Panc1 (cell line): ENCODE data around the gene ADORA1. TPM values are rescaled to one million over a fixed set of nuclear protein-coding genes. Genes with fewer than 3 reads are reported as not detected.

ENCODE experiments used
- ATAC-seq: fragments of 200-7000 bp; cut with Tn5 transposase; 2 replicates; pipeline ENCODE4 v1.9.1; 2020; ENCODE audit warnings: mild to moderate bottlenecking, moderate library complexity
- BruUV-seq: library from RNA; stranded (reverse); fragments of 400-500 nt; replicated peaks from 2 replicates; lab custom pipeline; 2021; lab: Mats Ljungman, UMichigan
- CTCF ChIA-PET: fragments of 300-600 bp; sonication (Branson Sonifier 250); formaldehyde crosslinking; loops from one replicate; lab custom pipeline; 2022; ENCODE audit warnings: antibody characterized with exemption; lab: Charles Lee
- POLR2A ChIA-PET: fragments of 300-600 bp; sonication (Branson Sonifier 250); formaldehyde crosslinking; loops from one replicate; lab custom pipeline; 2022; ENCODE audit warnings: antibody characterized with exemption; lab: Charles Lee
- DNase-seq: peaks from one replicate; pipeline ENCODE4 v3.0.0-alpha.2; 2010; ENCODE audit warnings: low read depth, low spot score
- H3K27ac ChIP-seq: 2 replicates; pipeline ENCODE4 v1.5.1; 2011; ENCODE audit warnings: mild to moderate bottlenecking, low read length, inconsistent platforms
- H3K27me3 ChIP-seq: fragments of 200-500 bp; sonication (Bioruptor generic); 2 replicates; pipeline ENCODE4 v1.6.0; 2014; ENCODE audit warnings: low read length, inconsistent platforms; ENCODE audit not compliant: control insufficient read depth, insufficient read depth
- H3K36me3 ChIP-seq: fragments of 200-500 bp; sonication (Bioruptor generic); 2 replicates; pipeline ENCODE4 v1.5.1; 2014; ENCODE audit warnings: inconsistent platforms, mild to moderate bottlenecking, low read length, moderate library complexity; ENCODE audit not compliant: control insufficient read depth, insufficient read depth
- H3K4me1 ChIP-seq: 2 replicates; pipeline ENCODE4 v1.5.1; 2011; ENCODE audit warnings: inconsistent platforms, mild to moderate bottlenecking, low read length, moderate library complexity; ENCODE audit not compliant: control insufficient read depth, insufficient read depth
- H3K4me3 ChIP-seq, 2 experiments: 2 replicates each; pipeline ENCODE4 v1.5.1; 2011 to 2012; ENCODE audit warnings: low read depth in 2 of 2, low read length in 2 of 2, mild to moderate bottlenecking in 2 of 2, inconsistent platforms in 1 of 2, moderate library complexity in 1 of 2
- H3K9me3 ChIP-seq: fragments of 200-500 bp; sonication (Bioruptor generic); 2 replicates; pipeline ENCODE4 v1.5.1; 2014; ENCODE audit warnings: low read depth, mild to moderate bottlenecking, inconsistent platforms, low read length, moderate library complexity; ENCODE audit not compliant: control insufficient read depth, insufficient read depth
- CTCF ChIP-seq: fragments of 450-650 bp; IDR thresholded peaks from 2 replicates; pipeline ENCODE4 v1.5.1; 2017; ENCODE audit warnings: mild to moderate bottlenecking
- POLR2AphosphoS5 ChIP-seq: IDR thresholded peaks from 2 replicates; pipeline ENCODE4 v1.6.1; 2012; ENCODE audit warnings: mild to moderate bottlenecking, low read depth, low read length, moderate library complexity
- REST ChIP-seq, 2 experiments: IDR thresholded peaks; 2 replicates each; pipeline ENCODE4 v1.6.1; 2011 to 2012; ENCODE audit warnings: low read depth in 2 of 2, control low read depth in 1 of 2, low read length in 1 of 2, mild to moderate bottlenecking in 1 of 2, moderate library complexity in 1 of 2; ENCODE audit not compliant: insufficient read depth in 1 of 2
- SIN3A ChIP-seq: IDR thresholded peaks from 2 replicates; pipeline ENCODE4 v1.6.1; 2012; ENCODE audit warnings: low read depth, mild to moderate bottlenecking, low read length, moderate library complexity, borderline replicate concordance; ENCODE audit not compliant: insufficient read depth
- TCF7L2 ChIP-seq: IDR thresholded peaks from 2 replicates; pipeline ENCODE4 v1.6.1; 2011; ENCODE audit warnings: mild to moderate bottlenecking, low read depth, low read length, inconsistent platforms
- in situ Hi-C: cut with HindIII; loops from 2 replicates; pipeline ENCODE4 v1.10.0; 2016; ENCODE audit warnings: low sequenced_read_pairs, low pct_unique_long_range_greater_than_20kb
- intact Hi-C: fragments of 100-400 bp; cut with micrococcal nuclease; formaldehyde crosslinking; loops from one replicate; pipeline ENCODE4 v1.10.0; 2022; ENCODE audit not compliant: unreplicated experiment
- total RNA-seq: library from RNA; stranded (reverse); gene quantifications from one replicate; pipeline ENCODE4 v1.2.1, GENCODE V29; 2021; ENCODE audit not compliant: unreplicated experiment

Gene ADORA1
- total RNA-seq, 1 experiment from 2014 or later, result 8.5 TPM

- no peaks in the 10 kb centered on the region for H3K4me1 ChIP-seq
- no peak for TF ChIP-seq REST (IDR thresholded peaks at IDR 0.05; ENCODE audit: insufficient read depth in 1 of 2, low read depth in 2 of 2, low read length in 1 of 2)
- no peak for TF ChIP-seq CTCF
- TF ChIP-seq SIN3A, result no peak
- no peak for TF ChIP-seq POLR2AphosphoS5
- no TSS peak for BruUV-seq
- no peaks in the 10 kb centered on the region for H3K9me3 ChIP-seq
- DNase-seq (no peak), ATAC-seq (no peak)
- in situ Hi-C loops (no loop called here), intact Hi-C loops (no loop called here)
- no peaks in the 10 kb centered on the region for H3K36me3 ChIP-seq
- H3K27ac ChIP-seq, result no peak overlapping the region
- H3K27me3 ChIP-seq, result peaks cover 6% of the 10 kb centered on the region; the same call in 1 of the 2 replicates
- ChIA-PET POLR2A (no interaction called here), CTCF (no interaction called here)
- H3K4me3 ChIP-seq, result no peak overlapping the region
These were observed 70.1 kb downstream of the ADORA1 start for GRCh38 chr1:203197625-203198024.

GRCh38 chr1:203199002-203199401, 71.5 kb downstream of the ADORA1 start:
- intact Hi-C loops (no loop called here), in situ Hi-C loops (no loop called here)
- Histone ChIP-seq H3K9me3 (no peaks in the 10 kb centered on the region), H3K4me3 (no peak overlapping the region), H3K27me3 (peaks cover 6% of the 10 kb centered on the region; the same call in 1 of the 2 replicates), H3K36me3 (no peaks in the 10 kb centered on the region), H3K4me1 (no peaks in the 10 kb centered on the region), H3K27ac (no peak overlapping the region)
- ATAC-seq (no peak), DNase-seq (no peak)
- no TSS peak for BruUV-seq
- CTCF ChIA-PET, result no interaction called here
- POLR2A ChIA-PET, result no interaction called here
- TF ChIP-seq POLR2AphosphoS5 (no peak), TCF7L2 (no peak), CTCF (no peak), REST (IDR thresholded peaks at IDR 0.05; ENCODE audit: insufficient read depth in 1 of 2, low read depth in 2 of 2, low read length in 1 of 2) (no peak), SIN3A (no peak)
